Trophoblast cell (in vitro differentiated cells and primary cell): ENCODE results near the gene GBF1.

Experiments used
- DNase-seq, 2 donors: peaks; one replicate each; pipeline ENCODE4 v3.0.0-alpha.2; 2016
- H2AFZ ChIP-seq: 2 replicates; pipeline ENCODE4 v1.6.1; 2013; ENCODE audit warnings: low read length, moderate library complexity, mild to moderate bottlenecking; ENCODE audit not compliant: insufficient read depth, poor library complexity
- H2AK5ac ChIP-seq: 2 replicates; pipeline ENCODE4 v1.6.1; 2013; ENCODE audit warnings: mild to moderate bottlenecking, low read length
- H2BK120ac ChIP-seq: 2 replicates; pipeline ENCODE4 v1.6.1; 2013; ENCODE audit warnings: low read length, mild to moderate bottlenecking, moderate library complexity; ENCODE audit not compliant: insufficient read depth, poor library complexity
- H2BK12ac ChIP-seq: 2 replicates; pipeline ENCODE4 v1.6.1; 2013; ENCODE audit warnings: mild to moderate bottlenecking, low read length, moderate library complexity
- H2BK5ac ChIP-seq: 2 replicates; pipeline ENCODE4 v1.6.1; 2013; ENCODE audit warnings: low read length, low read depth, moderate library complexity, mild to moderate bottlenecking; ENCODE audit not compliant: poor library complexity
- H3K14ac ChIP-seq: 2 replicates; pipeline ENCODE4 v1.6.1; 2013; ENCODE audit warnings: mild to moderate bottlenecking, low read length
- H3K18ac ChIP-seq: 2 replicates; pipeline ENCODE4 v1.6.1; 2013; ENCODE audit warnings: mild to moderate bottlenecking, low read length
- H3K23ac ChIP-seq: 2 replicates; pipeline ENCODE4 v1.6.1; 2013; ENCODE audit warnings: low read length
- H3K27ac ChIP-seq: 2 replicates; pipeline ENCODE4 v1.5.1; 2013; ENCODE audit warnings: low read depth, mild to moderate bottlenecking, inconsistent platforms, low read length, moderate library complexity
- H3K27me3 ChIP-seq: 2 replicates; pipeline ENCODE4 v1.6.1; 2013; ENCODE audit warnings: inconsistent platforms, mild to moderate bottlenecking, low read length, moderate library complexity; ENCODE audit not compliant: insufficient read depth
- H3K36me3 ChIP-seq, 2 experiments: 1 replicate in 1 of 2; 2 replicates in 1 of 2; pipeline ENCODE4 v1.6.1; 2013; ENCODE audit warnings: low read length in 2 of 2, mild to moderate bottlenecking in 2 of 2, moderate library complexity in 1 of 2; ENCODE audit not compliant: insufficient read depth in 2 of 2, control insufficient read depth in 1 of 2
- H3K4ac ChIP-seq: 2 replicates; pipeline ENCODE4 v1.6.1; 2013; ENCODE audit warnings: low read depth, mild to moderate bottlenecking, low read length, moderate library complexity
- H3K4me1 ChIP-seq, 2 experiments: 1 replicate in 1 of 2; 2 replicates in 1 of 2; pipeline ENCODE4 v1.6.1; 2013; ENCODE audit warnings: low read length in 2 of 2, mild to moderate bottlenecking in 2 of 2, moderate library complexity in 1 of 2; ENCODE audit not compliant: insufficient read depth in 2 of 2, control insufficient read depth in 1 of 2
- H3K4me2 ChIP-seq: 2 replicates; pipeline ENCODE4 v1.6.1; 2013; ENCODE audit warnings: inconsistent platforms, mild to moderate bottlenecking, low read length, moderate library complexity
- H3K4me3 ChIP-seq: 2 replicates; pipeline ENCODE4 v1.5.1; 2013; ENCODE audit warnings: mild to moderate bottlenecking, low read depth, low read length, inconsistent platforms
- H3K79me1 ChIP-seq: one replicate; pipeline ENCODE4 v1.6.1; 2013; ENCODE audit warnings: low read length
- H3K79me2 ChIP-seq: 2 replicates; pipeline ENCODE4 v1.6.1; 2013; ENCODE audit warnings: low read length, mild to moderate bottlenecking; ENCODE audit not compliant: control insufficient read depth, insufficient read depth, poor library complexity
- H3K9ac ChIP-seq: 2 replicates; pipeline ENCODE4 v1.6.1; 2013; ENCODE audit warnings: mild to moderate bottlenecking, low read length
- H3K9me3 ChIP-seq: 2 replicates; pipeline ENCODE4 v1.6.1; 2013; ENCODE audit warnings: low read depth, mild to moderate bottlenecking, control low read depth, inconsistent platforms, low read length; ENCODE audit not compliant: insufficient read depth
- H4K12ac ChIP-seq: 2 replicates; pipeline ENCODE4 v1.6.1; 2013; ENCODE audit warnings: low read depth, mild to moderate bottlenecking, low read length, moderate library complexity
- H4K8ac ChIP-seq: 2 replicates; pipeline ENCODE4 v1.6.1; 2013; ENCODE audit warnings: low read depth, mild to moderate bottlenecking, low read length, moderate library complexity
- H4K91ac ChIP-seq: one replicate; pipeline ENCODE4 v1.6.1; 2013; ENCODE audit warnings: low read depth, mild to moderate bottlenecking, low read length, moderate library complexity
- WGBS: extraction: QIAGEN DNeasy Blood & Tissue Kit; methylation state at CpG from one replicate; pipeline ENCODE4 v1.1.7; 2013; ENCODE audit warnings: missing lambda C conversion rate; ENCODE audit not compliant: insufficient read length, insufficient coverage; ENCODE audit errors: extremely low coverage; 5-methylcytosine and 5-hydroxymethylcytosine counted together

The GBF1 gene

GRCh38 chr10:102392306-102392705 is 147.0 kb downstream of the GBF1 start:
- Histone ChIP-seq H4K8ac (no peak overlapping the region), H2AK5ac (no peak overlapping the region), H3K36me3 (peaks cover under 1 to 6% of the 10 kb centered on the region in 2 experiments), H2BK5ac (no peak overlapping the region), H3K79me2 (peaks cover 4% of the 10 kb centered on the region), H2AFZ (no peak overlapping the region), H3K9ac (no peak overlapping the region), H2BK12ac (no peak overlapping the region), H4K12ac (no peak overlapping the region), H3K79me1 (peaks cover 8% of the 10 kb centered on the region), H3K9me3 (no peaks in the 10 kb centered on the region), H3K4me3 (no peak overlapping the region), H3K4me1 (peaks cover 13 to 14% of the 10 kb centered on the region in 2 experiments), H3K23ac (no peak overlapping the region), H4K91ac (no peak overlapping the region), H3K27me3 (no peaks in the 10 kb centered on the region), H3K18ac (no peak overlapping the region), H2BK120ac (no peak overlapping the region), H3K4me2 (no peak overlapping the region), H3K4ac (no peak overlapping the region), H3K27ac (no peak overlapping the region), H3K14ac (no peak overlapping the region)
- peak; percentile 61 to 73 for DNase-seq
- no CpG with 5 or more reads among the region's 5 CpGs for WGBS

GRCh38 chr10:102393411-102394078 is 148.2 kb downstream of the GBF1 start:
- Histone ChIP-seq H3K14ac (no peak overlapping the region), H2BK12ac (no peak overlapping the region), H3K9me3 (peaks cover 1% of the 10 kb centered on the region), H3K79me1 (peaks cover 8% of the 10 kb centered on the region), H2AK5ac (no peak overlapping the region), H4K12ac (no peak overlapping the region), H2BK5ac (no peak overlapping the region), H3K18ac (no peak overlapping the region), H3K4me1 (peaks cover 13 to 14% of the 10 kb centered on the region in 2 experiments), H3K27ac (no peak overlapping the region), H3K79me2 (peaks cover 4% of the 10 kb centered on the region), H3K4me3 (no peak overlapping the region), H2BK120ac (no peak overlapping the region), H2AFZ (no peak overlapping the region), H3K4ac (no peak overlapping the region), H4K8ac (no peak overlapping the region), H3K4me2 (peak overlapping the region; percentile 74), H3K23ac (no peak overlapping the region), H3K36me3 (peaks cover 9 to 16% of the 10 kb centered on the region in 2 experiments), H3K9ac (peak overlapping the region; percentile 0), H3K27me3 (no peaks in the 10 kb centered on the region), H4K91ac (no peak overlapping the region)
- no CpG with 5 or more reads among the region's 30 CpGs for WGBS
- no peak for DNase-seq

- Histone ChIP-seq H3K9ac (peak overlapping the region; percentile 38), H2AK5ac (no peak overlapping the region), H3K23ac (no peak overlapping the region), H4K12ac (no peak overlapping the region), H2AFZ (peak overlapping the region; percentile 81), H2BK12ac (no peak overlapping the region), H3K14ac (peak overlapping the region; percentile 57), H3K4me2 (peak overlapping the region; percentile 74), H3K79me1 (peaks cover 8% of the 10 kb centered on the region), H2BK5ac (peak overlapping the region; percentile 62), H2BK120ac (peak overlapping the region; percentile 46), H3K4ac (no peak overlapping the region), H3K27ac (peak overlapping the region; percentile 40), H4K8ac (peak overlapping the region; percentile 45), H3K27me3 (no peaks in the 10 kb centered on the region), H3K9me3 (peaks cover 1% of the 10 kb centered on the region), H3K79me2 (peaks cover 5% of the 10 kb centered on the region), H4K91ac (peak overlapping the region; percentile 12), H3K36me3 (peaks cover 10 to 16% of the 10 kb centered on the region in 2 experiments), H3K4me3 (peak overlapping the region; percentile 78), H3K4me1 (peaks cover 13 to 14% of the 10 kb centered on the region in 2 experiments), H3K18ac (peak overlapping the region; percentile 78)
- DNase-seq, result peak; percentile 99 to 100
- WGBS, result no CpG with 5 or more reads among the region's 71 CpGs
These were observed 148.9 kb downstream of the GBF1 start for GRCh38 chr10:102394079-102394800.

GRCh38 chr10:102394801-102395399 is 149.6 kb downstream of the GBF1 start:
- WGBS, result no CpG with 5 or more reads among the region's 35 CpGs

More at GRCh38 chr10:102394801-102395399, 149.6 kb downstream of the GBF1 start:
- peaks cover 1% of the 10 kb centered on the region for H3K9me3 ChIP-seq
- H3K36me3 ChIP-seq, result peaks cover 11 to 18% of the 10 kb centered on the region in 2 experiments
- peak overlapping the region; percentile 52 for H3K18ac ChIP-seq
- H2AFZ ChIP-seq, result peak overlapping the region; percentile 75
- H3K23ac ChIP-seq, result no peak overlapping the region
- no peak overlapping the region for H2AK5ac ChIP-seq
- no peak overlapping the region for H2BK12ac ChIP-seq
- H3K27me3 ChIP-seq, result no peaks in the 10 kb centered on the region
- H3K79me1 ChIP-seq, result peaks cover 11% of the 10 kb centered on the region
- peak overlapping the region; percentile 16 for H2BK120ac ChIP-seq
- peak in 1 of 2 donors; percentile 55 for DNase-seq
- peaks cover 16 to 18% of the 10 kb centered on the region in 2 experiments for H3K4me1 ChIP-seq
- H4K91ac ChIP-seq, result peak overlapping the region; percentile 49
- peak overlapping the region; percentile 28 for H4K12ac ChIP-seq
- peak overlapping the region; percentile 32 for H3K14ac ChIP-seq
- no peak overlapping the region for H3K9ac ChIP-seq
- peaks cover 6% of the 10 kb centered on the region for H3K79me2 ChIP-seq
- peak overlapping the region; percentile 74 for H3K4me2 ChIP-seq
- H3K4me3 ChIP-seq, result peak overlapping the region; percentile 74
- peak overlapping the region; percentile 4 for H4K8ac ChIP-seq
- peak overlapping the region; percentile 23 for H3K27ac ChIP-seq
- peak overlapping the region; percentile 58 for H2BK5ac ChIP-seq
- H3K4ac ChIP-seq, result peak overlapping the region; percentile 13
